ENCODE data around the gene POU6F2. TPM values are rescaled to one million over a fixed set of nuclear protein-coding genes. Genes with fewer than 3 reads are reported as not detected.

Gene POU6F2
- polyA plus RNA-seq, 2 of the 4 experiments (the other 2 are of a cell fraction): not detected

GRCh38 chr7:39069031-39069430 is 91.3 kb downstream of the POU6F2 start:
- 45% methylated on average over 5 of the region's 5 CpGs for WGBS (ENCODE audit: missing lambda C conversion rate)
- no peak overlapping the region for H3K4me3 ChIP-seq
- ChIA-PET CTCF (no interaction called here), POLR2A (no interaction called here)
- FAIRE-seq (no peak), ATAC-seq (no peak), DNase-seq (ENCODE audit: low read depth in 1 of 2, low spot score in 1 of 2) (no peak)
- no peak for TF ChIP-seq MAX (IDR thresholded peaks at IDR 0.05)
- H3K27ac ChIP-seq: no peak overlapping the region
- no peaks in the 10 kb centered on the region for H3K9me3 ChIP-seq
- no peak overlapping the region for H3K4me2 ChIP-seq
- H3K4me1 ChIP-seq: no peaks in the 10 kb centered on the region

- DNase-seq (ENCODE audit: low read depth in 1 of 2, low spot score in 1 of 2): no peak
- ChIA-PET CTCF (no interaction called here), POLR2A (no interaction called here)
- ATAC-seq: no peak
- H3K9me3 ChIP-seq: no peaks in the 10 kb centered on the region
- H3K4me1 ChIP-seq: no peaks in the 10 kb centered on the region
- H3K4me2 ChIP-seq: no peak overlapping the region
- no peak overlapping the region for H3K27ac ChIP-seq
- no peak for TF ChIP-seq CTCF (IDR thresholded peaks at IDR 0.05)
- TF ChIP-seq ZFP36 (IDR thresholded peaks at IDR 0.05; ENCODE audit: borderline replicate concordance, partially characterized antibody): no peak
- no peak for TF ChIP-seq USF2 (IDR thresholded peaks at IDR 0.05)
- no peak for TF ChIP-seq EP300 (IDR thresholded peaks at IDR 0.05)
- no peak for TF ChIP-seq KDM5A (IDR thresholded peaks at IDR 0.05)
- TF ChIP-seq HOXA7 (CRISPR knock-in tag; IDR thresholded peaks at IDR 0.05): no peak
- TF ChIP-seq SREBF2 (IDR thresholded peaks at IDR 0.05): no peak
- no peak for TF ChIP-seq HEYL (CRISPR knock-in tag; IDR thresholded peaks at IDR 0.05)
- no peak for TF ChIP-seq EHF (CRISPR knock-in tag; IDR thresholded peaks at IDR 0.05)
- TF ChIP-seq PBX3 (IDR thresholded peaks at IDR 0.05): no peak
- no peak for TF ChIP-seq CEBPB (IDR thresholded peaks at IDR 0.05)
- TF ChIP-seq CBX8 (IDR thresholded peaks at IDR 0.05): no peak
- no peak for TF ChIP-seq CHD4 (IDR thresholded peaks at IDR 0.05; ENCODE audit: borderline replicate concordance)
- TF ChIP-seq NR3C1 (IDR thresholded peaks at IDR 0.05): no peak
- no peak for TF ChIP-seq HES2 (IDR thresholded peaks at IDR 0.05)
- no peak for TF ChIP-seq CBX2 (IDR thresholded peaks at IDR 0.05; ENCODE audit: borderline replicate concordance, low read depth)
- TF ChIP-seq NFE2L2 (conservative IDR thresholded peaks at IDR 0.05; ENCODE audit: low read length): no peak
- no peak for TF ChIP-seq TP53 (CRISPR knock-in tag; IDR thresholded peaks at IDR 0.05)
- TF ChIP-seq FOSL2 (IDR thresholded peaks at IDR 0.05): no peak
- no peak for TF ChIP-seq FOSL2 (CRISPR knock-in tag; IDR thresholded peaks at IDR 0.05)
- TF ChIP-seq POLR2AphosphoS2 (conservative IDR thresholded peaks at IDR 0.05; ENCODE audit: low read length): no peak
- 24% methylated on average over 11 of the region's 11 CpGs for WGBS (ENCODE audit: missing lambda C conversion rate)
- no peak for FAIRE-seq
- no peak overlapping the region for H3K4me3 ChIP-seq
Observed at GRCh38 chr7:39069896-39070881, 92.5 kb downstream of the POU6F2 start.
